Ectodermal cell (in vitro differentiated cells): Measurements from ENCODE around the gene USP35.

Experiments used
- H3K27ac ChIP-seq: 2 replicates; pipeline ENCODE4 v1.7.0; 2013; ENCODE audit warnings: mild to moderate bottlenecking, low read depth, low read length; ENCODE audit not compliant: insufficient read depth, poor library complexity, severe bottlenecking
- H3K27me3 ChIP-seq: 2 replicates; pipeline ENCODE4 v1.7.0; 2013; ENCODE audit warnings: mild to moderate bottlenecking, low read length; ENCODE audit not compliant: insufficient read depth, control insufficient read depth, poor library complexity, severe bottlenecking
- H3K36me3 ChIP-seq: one replicate; pipeline ENCODE4 v1.7.0; 2013; ENCODE audit warnings: low read length; ENCODE audit not compliant: control insufficient read depth, insufficient read depth
- H3K4me1 ChIP-seq: one replicate; pipeline ENCODE4 v1.7.0; 2013; ENCODE audit warnings: low read length; ENCODE audit not compliant: control insufficient read depth, insufficient read depth
- H3K4me3 ChIP-seq: 2 replicates; pipeline ENCODE4 v1.7.0; 2013; ENCODE audit warnings: low read depth, low read length, control low read depth; ENCODE audit not compliant: insufficient read depth
- H3K9me3 ChIP-seq: 2 replicates; pipeline ENCODE4 v1.7.0; 2013; ENCODE audit warnings: mild to moderate bottlenecking, low read length, moderate library complexity; ENCODE audit not compliant: control insufficient read depth

USP35 gene

DNA sequence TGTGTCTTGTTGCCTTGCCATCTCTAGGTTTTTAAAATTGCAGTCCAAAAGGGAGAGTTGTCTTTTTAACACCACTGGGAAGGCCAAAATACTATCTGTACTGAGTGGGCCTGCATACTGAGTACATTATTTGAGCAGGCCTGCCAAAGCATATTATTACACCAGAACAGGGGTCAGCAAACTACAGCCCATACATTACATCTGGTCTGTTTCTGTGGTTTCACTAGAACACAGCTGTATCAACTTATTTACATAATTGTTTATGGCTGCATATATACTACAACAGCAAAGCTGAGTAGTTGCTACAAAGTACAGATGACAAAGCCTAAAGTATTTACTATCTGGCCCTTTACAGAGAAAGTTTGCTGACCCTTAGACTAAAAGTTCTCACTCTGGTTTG is 74.0 kb downstream of the USP35 start:
- H3K27me3 ChIP-seq: no peaks in the 10 kb centered on the region
- H3K4me1 ChIP-seq: no peaks in the 10 kb centered on the region
- no peak overlapping the region for H3K4me3 ChIP-seq
- H3K9me3 ChIP-seq: no peaks in the 10 kb centered on the region
- no peaks in the 10 kb centered on the region for H3K36me3 ChIP-seq
- H3K27ac ChIP-seq: no peak overlapping the region
